Activated gamma-delta T cell treated with anti-CD3 and anti-CD28 coated beads, Interleukin-2, amount 50 U/mL, for 16 hours (primary cell): ENCODE results near the gene STMN1.

Source experiments
- DNase-seq: peaks from one replicate; pipeline ENCODE4 v3.0.0-alpha.2; 2020; ENCODE audit warnings: low read depth

Gene STMN1

DNA sequence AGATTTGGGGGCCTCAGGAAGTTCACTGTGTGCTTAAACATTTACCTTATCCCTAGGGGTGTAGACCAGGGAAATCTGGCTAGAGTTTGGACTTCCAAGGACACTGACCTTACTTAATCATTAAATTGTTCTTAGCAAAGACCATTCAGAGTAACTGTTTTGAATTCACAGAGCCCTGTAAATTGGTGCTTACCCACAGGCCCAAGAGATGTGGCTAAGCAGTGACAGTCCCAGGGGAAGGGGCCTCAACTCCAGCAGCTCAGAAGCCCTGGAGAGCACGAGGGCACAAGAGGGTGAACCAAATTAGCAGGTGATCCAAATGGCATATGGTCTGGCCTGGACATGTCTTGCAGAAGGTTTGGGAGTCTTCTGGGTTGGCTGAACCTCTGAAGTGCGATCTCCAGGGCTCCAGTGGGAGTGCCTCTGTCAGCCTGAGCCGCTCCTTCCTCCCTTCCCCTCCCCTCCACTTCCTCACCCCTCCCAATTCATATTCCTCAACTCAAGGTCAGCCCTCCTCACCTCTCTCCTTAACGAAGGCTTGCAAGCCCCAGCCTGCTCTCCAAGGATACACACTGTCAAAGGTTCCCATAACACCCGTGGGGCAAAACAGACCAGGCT lies 35.0 kb downstream of the STMN1 start:
- no peak for DNase-seq

DNA sequence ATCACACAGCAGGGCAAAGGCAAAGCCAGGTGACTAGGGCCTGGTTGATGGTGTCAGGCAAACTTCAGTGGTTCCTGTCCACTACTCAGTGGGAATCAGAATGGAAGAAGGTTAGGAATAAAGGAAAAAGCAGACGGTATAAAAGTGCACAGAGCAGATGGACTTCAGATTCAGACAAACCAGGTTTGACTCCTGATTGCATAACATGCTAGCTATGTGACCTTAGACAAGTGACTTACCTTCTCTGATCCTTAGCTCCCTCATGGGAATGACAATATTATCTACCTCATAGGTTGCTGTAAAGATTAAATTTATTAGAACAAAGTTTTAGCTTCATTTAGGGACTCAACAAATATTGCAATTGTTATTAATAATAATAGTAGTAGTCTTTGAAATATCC lies 35.6 kb downstream of the STMN1 start:
- no peak for DNase-seq

DNA sequence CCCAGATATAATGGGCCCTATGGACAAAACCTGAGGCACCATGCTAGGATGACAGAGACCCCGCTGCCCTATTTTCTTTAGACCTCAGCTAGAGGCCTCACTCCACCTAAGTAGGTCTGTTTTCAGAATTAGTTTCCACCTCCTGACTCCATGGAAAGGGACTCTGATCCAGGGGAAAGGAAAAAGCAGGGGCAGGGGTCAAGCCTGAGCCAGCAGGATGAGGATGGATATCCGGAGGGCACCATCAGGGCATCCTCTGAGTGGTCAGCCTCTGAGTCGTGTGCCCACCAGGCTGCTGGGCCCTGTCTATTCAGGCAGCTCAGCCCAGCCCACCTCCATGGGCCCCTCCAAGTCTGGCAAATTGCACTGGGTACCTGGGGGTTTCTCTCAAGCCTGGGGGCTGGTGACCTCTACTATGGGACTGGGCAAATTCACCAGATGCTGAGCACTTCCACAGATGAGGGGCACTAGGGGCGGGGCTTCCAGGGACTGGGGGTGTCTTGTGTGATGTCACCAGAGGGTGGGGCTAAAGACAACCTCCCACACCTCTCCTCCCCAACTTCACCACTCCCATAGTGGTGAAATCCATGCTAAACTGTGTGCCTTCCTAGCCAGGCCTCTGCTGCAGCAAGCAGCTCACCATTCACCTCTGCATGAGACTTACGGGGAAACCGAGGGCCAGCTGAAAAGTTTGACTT lies 36.2 kb downstream of the STMN1 start:
- DNase-seq = no peak

DNA sequence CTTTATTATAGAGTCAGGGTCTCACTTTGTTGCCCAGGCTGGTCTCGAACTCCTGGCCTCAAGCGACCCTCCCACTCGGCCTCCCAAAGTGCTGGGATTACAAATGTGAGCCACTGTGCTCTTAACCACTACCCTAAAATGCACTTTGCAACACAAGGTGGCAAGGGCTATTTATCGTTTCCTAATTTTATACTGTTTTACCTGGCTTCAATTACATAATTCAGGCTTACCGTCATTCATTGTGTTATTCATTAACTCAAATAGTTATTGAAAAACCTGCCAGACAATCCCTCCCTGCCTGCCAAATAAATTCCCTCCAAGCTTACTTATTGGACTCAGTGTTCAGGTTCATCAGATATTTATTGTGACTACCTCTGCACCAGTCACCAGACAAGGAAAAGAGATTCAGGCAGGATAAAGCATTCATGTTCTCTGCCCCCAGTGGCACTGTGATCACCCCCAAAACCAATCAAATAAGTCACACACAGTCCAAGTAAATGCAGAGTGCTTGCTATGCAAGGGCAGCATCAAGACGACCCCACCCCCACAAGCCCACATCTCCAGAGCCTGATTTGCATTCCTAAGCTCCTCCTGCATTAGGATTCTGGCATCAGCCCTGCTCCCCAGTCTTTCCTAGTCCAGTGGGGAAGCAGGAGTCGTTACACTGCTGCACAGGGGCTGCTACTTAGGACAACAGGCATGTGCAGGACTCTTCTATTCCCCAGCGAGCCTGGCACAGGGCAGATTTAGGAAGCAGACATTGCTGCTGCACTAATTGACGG lies 38.8 kb downstream of the STMN1 start:
- DNase-seq = no peak

DNA sequence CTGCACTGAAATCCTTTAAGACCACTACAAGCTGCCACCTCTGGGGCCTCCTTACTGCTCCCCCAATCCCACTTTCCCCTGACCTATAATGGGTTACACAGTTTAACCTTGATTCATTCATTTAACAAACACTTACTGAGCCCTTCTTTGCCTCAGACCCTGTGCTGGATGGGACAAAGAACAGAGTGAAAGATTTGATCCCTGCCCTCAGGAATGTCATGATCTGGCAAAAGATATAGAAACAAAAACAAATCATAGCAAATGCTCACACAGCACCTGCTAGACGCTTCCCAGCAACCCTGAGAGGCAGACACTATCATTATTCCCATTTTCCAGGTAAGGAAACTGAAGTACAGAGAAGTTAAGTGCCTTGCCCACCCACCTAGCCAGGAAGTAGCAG lies 39.9 kb downstream of the STMN1 start:
- DNase-seq = no peak

DNA sequence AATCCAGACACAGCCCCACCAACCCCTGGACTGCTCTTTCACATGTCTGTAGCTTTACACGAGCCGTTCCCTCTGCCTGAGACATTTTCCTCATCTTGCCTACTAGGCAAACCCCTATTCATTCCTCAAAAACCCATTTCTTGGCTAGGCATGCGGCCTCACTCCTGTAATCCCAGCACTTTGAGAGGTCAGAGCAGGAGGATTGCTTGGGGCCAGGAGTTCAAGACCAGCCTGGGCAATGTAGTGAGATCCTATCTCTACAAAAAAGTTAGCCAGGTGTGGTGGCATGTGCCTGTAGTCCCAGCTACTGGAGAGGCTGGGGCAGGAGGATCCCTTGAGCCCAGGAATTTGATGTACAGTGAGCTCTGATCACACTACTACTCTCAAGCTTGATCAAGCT lies 41.8 kb downstream of the STMN1 start:
- no peak for DNase-seq

DNA sequence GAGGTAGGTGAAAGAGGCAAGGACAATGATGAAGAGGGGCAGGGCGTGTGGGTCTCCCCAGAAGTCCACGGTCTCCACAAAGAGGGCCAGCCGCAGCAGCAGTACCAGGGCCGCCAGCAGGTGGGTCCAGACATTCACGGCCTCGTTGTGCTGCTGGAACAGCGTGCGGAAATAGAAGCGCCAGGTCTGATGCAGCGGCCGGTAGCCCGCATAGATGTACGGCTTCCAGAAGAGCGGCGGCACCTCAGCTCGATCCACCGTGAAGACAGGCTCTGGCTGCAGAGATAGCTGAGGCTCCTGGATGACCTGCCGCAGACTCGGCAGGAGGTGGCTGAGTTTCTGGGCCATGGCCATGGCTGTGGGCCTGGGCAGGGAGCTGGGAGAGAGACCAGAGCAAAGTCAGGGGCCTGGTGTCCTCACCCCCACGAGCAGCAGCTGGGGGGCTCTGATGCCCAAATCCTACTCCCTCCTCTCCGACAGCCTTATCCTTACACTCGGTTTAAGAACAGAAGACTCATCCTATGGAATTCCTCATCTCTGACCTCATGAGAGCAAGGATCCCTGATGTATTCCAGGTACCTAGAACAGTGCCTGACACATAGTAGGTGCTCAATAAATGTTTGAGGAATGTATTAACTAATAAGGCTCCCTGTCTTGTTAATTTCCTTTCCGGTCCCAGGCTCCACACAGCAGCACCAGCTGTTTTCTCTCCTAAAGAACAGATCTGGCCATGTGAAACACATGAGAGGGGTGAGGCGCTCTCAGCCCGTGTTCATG lies 42.5 kb downstream of the STMN1 start:
- no peak for DNase-seq

DNA sequence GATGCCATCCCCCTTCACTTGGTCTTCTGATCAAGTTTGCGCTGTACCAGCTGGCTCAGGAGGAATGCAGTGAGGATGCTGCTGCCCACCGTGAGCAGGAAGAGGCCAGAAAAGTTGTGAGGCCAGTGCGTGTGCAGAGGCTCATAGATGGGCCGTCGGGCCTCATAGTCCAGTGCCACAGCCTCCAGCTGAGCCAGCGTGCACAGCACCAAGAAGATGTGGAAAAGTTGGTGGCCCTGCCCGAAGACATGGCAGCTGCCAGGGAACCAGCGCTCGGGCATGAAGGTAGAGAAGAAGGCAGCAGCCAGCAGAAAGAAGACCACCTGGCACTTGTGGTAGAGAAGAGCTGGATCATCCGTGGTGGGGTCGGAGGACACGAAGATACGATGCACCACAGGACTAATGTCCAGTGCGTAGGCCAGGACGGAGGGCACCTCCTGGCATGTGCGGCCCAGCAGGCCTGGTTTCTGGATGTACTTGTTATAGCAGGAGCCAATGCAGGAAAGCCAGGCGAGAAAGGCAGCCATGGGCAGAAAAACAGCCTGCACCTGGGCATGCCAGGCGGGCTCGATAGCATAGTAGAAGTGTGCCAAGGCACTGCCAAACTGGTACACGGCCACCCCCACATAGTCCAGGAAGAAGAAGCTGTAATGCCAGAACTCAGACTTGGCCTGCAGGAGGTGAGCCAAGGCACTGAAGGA lies 43.3 kb downstream of the STMN1 start:
- DNase-seq = no peak

DNA sequence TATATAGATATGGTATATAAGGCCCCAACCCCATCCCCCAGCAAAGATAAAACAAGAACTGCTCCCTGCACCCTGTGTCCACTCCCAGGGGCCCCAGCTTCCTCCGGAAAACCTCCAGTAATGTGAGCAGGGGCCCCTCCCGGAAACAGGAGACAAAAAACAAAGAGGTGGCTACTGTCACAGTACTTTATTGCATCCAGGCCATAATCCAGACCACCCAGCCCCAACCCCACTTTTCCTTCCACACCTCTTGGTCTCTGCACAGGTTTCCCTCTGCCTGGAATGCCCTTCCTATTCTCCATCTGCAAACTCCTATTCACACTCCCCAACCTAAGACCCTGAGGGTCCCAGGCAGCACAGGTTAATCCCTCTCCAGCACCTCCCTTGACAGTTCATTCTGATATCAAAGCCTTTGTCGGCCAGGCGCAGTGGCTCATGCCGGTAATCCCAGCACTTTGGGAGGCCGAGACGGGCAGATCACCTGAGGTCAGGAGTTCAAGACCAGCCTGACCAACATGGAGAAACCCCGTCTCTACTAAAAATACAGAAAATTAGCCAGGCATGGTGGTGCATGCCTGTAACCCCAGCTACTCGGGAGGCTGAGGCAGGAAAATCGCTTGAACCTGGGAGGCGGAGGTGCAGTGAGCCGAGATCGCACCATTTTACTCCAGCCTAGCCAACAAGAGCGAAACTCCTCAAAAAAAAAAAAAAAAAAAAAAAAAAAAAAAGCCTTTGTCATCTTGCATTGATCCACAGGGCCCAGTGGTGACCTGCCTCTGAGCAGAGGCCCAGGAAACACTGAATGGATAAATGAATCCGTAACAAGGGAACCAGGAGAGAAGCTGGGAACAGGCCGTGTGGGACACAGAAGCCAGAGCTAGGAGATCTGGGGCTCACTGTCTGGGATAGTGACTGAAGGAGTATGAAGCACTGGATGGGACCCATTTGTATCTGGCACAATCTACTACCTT lies 44.6 kb downstream of the STMN1 start:
- no peak for DNase-seq

DNA sequence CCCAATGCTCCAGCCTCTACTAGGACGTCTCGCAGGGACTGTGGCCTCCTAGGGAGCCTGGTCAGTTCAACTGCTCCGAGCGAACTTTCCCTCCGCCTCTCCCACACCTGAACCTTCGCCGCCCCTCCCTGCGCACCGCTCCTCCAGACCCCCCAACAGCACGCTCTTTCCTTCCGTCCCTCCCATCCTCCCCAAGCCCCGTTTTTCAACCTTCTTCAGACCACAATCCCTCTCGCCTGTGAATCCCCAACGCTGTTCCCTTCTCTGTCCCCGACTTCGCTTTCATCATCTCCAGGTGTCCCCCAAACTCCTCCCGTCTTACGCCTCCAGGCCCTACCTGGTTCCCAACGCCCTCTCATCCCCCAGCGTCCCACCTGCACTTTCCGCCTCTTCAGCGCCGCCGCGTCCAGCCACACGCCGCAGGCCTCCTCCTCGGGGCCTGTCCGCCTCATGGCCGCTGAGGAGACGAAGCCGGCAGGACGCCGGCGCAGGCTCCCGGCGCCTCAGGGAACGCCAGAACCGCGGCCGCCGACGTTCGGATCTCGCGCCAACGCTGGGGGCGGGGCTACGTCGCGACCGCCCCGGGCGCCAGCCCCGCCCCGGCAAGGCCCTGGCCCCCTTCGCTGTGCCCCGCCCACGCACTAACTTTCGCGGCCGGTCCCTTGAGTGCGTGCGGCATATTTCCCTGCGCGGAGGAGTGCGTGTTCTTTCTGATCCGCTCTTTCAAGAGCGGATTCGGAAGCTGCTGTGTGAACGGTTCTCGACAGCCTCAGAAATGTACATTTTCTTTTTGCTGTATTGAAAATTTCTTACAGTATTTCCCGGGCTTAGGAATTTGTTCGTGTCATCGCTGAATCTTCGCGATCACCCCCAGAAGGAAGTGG lies 47.1 kb downstream of the STMN1 start, which contains the start of gene AUNIP:
TSS of gene AUNIP (minus strand) at position 552 of the 884 bp plus-strand sequence. CDS start at position 452, 100 bp downstream.
- DNase-seq = peak; percentile 85

DNA sequence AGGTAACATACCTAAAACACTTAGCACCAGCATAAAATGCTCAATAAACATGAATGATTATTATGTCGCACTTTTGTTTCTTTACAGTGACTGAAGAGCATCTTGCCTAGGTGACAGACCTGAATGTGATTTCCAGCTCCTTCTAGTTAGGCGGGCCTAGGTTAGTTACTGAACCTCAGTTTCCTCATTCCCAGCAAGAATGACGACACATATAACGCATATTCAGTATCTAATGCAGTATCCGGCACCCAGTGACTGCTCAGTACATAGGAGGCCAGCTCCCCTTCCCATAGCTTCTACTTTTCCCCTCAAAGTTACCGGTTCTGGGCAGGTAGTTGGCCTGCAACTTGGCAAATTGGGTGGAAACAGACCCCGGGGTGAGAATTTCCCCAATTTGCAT lies 47.7 kb downstream of the STMN1 start:
- DNase-seq = no peak

DNA sequence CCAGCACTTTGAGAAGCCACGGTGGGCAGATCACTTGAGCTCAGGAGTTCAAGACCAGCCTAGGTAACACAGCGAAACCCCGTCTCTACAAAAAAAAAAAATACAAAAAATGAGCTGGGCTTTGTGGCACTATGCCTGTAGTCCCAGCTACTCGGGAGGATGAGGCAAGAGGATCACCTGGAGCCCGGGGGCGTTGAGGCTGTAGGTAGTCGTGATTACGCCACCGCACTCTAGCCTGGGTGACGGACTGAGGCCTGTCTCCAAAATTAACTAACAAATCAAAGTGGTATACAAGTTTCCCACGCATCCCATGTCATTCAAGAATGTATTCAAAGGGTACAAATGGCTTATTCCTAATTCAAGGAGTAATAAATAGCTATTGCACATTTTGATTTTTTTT lies 49.4 kb downstream of the STMN1 start:
- DNase-seq = no peak

DNA sequence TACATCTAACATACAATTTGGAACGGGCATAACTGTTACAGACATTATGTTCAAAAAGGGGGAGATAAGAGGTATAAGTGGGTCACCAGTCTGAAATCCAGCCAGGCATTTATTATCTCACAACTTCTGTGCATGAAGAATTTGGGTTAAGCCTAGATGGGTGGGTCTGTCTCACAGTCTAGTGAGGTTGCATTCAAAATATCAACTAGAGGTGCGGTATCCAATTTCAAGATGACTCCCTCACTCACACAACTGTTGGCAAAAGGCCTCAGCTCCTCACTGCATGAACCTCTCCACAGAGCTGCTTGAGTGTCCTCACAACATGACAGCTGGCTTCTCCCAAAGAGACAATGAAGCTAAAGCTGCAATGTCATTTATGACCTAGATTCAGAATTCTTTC lies 51.7 kb downstream of the STMN1 start:
- no peak for DNase-seq
